Measurements from ENCODE around the gene KMT2C. TPM values are rescaled to one million over a fixed set of nuclear protein-coding genes. Genes with fewer than 3 reads are reported as not detected.
"Not testable (repeated sequence)": the region's sequence is repeated elsewhere in the genome, so short reads cannot be mapped to it uniquely, and the experiment has no call there.

The KMT2C gene
- total RNA-seq, 1 experiment from 2014 or later, result 45.4 TPM

DNA sequence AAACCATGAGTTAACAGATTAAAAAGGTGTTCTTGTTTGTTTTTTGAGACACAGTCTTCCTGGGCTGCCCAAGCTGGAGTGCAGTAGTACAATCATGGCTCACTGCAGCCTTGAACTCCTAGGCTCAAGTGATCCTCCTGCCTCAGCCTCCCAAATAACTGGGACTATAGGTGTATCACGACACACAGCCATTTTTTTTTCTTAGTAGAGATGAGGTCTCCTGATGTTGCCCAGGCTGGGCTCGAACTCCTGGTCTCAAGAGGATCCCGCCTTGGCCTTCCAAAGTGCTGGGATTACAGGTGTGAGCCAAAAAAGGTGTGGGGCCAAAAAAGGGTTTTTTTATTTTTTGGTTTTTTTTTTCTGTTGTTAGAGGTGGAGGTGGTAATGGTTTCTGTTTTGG, 29.3 kb downstream of the KMT2C start:
- no peak for DNase-seq (ENCODE audit: low spot score)
- H3K4me1 Mint-ChIP-seq, result peaks cover 7% of the 10 kb centered on the region; the same call in 1 of the 2 replicates
- no peak for ATAC-seq
- peaks cover 3% of the 10 kb centered on the region; the same call in 1 of the 2 replicates for H3K36me3 Mint-ChIP-seq
- no peak overlapping the region for H3K4me3 Mint-ChIP-seq
- peaks cover 10% of the 10 kb centered on the region for H3K27me3 Mint-ChIP-seq (ENCODE audit: low read depth)
- H3K27ac Mint-ChIP-seq, result no peak overlapping the region
- TF ChIP-seq, protein P1, sequence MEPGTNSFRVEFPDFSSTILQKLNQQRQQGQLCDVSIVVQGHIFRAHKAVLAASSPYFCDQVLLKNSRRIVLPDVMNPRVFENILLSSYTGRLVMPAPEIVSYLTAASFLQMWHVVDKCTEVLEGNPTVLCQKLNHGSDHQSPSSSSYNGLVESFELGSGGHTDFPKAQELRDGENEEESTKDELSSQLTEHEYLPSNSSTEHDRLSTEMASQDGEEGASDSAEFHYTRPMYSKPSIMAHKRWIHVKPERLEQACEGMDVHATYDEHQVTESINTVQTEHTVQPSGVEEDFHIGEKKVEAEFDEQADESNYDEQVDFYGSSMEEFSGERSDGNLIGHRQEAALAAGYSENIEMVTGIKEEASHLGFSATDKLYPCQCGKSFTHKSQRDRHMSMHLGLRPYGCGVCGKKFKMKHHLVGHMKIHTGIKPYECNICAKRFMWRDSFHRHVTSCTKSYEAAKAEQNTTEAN (CRISPR knock-in tag; IDR thresholded peaks at IDR 0.05), result no peak
- TF ChIP-seq, protein P2, sequence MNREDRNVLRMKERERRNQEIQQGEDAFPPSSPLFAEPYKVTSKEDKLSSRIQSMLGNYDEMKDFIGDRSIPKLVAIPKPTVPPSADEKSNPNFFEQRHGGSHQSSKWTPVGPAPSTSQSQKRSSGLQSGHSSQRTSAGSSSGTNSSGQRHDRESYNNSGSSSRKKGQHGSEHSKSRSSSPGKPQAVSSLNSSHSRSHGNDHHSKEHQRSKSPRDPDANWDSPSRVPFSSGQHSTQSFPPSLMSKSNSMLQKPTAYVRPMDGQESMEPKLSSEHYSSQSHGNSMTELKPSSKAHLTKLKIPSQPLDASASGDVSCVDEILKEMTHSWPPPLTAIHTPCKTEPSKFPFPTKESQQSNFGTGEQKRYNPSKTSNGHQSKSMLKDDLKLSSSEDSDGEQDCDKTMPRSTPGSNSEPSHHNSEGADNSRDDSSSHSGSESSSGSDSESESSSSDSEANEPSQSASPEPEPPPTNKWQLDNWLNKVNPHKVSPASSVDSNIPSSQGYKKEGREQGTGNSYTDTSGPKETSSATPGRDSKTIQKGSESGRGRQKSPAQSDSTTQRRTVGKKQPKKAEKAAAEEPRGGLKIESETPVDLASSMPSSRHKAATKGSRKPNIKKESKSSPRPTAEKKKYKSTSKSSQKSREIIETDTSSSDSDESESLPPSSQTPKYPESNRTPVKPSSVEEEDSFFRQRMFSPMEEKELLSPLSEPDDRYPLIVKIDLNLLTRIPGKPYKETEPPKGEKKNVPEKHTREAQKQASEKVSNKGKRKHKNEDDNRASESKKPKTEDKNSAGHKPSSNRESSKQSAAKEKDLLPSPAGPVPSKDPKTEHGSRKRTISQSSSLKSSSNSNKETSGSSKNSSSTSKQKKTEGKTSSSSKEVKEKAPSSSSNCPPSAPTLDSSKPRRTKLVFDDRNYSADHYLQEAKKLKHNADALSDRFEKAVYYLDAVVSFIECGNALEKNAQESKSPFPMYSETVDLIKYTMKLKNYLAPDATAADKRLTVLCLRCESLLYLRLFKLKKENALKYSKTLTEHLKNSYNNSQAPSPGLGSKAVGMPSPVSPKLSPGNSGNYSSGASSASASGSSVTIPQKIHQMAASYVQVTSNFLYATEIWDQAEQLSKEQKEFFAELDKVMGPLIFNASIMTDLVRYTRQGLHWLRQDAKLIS (CRISPR knock-in tag; IDR thresholded peaks at IDR 0.05; ENCODE audit: borderline replicate concordance), result no peak
- TF ChIP-seq, protein P3, sequence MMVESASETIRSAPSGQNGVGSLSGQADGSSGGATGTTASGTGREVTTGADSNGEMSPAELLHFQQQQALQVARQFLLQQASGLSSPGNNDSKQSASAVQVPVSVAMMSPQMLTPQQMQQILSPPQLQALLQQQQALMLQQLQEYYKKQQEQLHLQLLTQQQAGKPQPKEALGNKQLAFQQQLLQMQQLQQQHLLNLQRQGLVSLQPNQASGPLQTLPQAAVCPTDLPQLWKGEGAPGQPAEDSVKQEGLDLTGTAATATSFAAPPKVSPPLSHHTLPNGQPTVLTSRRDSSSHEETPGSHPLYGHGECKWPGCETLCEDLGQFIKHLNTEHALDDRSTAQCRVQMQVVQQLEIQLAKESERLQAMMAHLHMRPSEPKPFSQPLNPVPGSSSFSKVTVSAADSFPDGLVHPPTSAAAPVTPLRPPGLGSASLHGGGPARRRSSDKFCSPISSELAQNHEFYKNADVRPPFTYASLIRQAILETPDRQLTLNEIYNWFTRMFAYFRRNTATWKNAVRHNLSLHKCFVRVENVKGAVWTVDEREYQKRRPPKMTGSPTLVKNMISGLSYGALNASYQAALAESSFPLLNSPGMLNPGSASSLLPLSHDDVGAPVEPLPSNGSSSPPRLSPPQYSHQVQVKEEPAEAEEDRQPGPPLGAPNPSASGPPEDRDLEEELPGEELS (CRISPR knock-in tag; IDR thresholded peaks at IDR 0.05), result no peak
- TF ChIP-seq NR2C2 (CRISPR knock-in tag; IDR thresholded peaks at IDR 0.05) (no peak), SP1 (CRISPR knock-in tag; conservative IDR thresholded peaks at IDR 0.05) (no peak)
- peaks cover 25% of the 10 kb centered on the region for H3K9me3 Mint-ChIP-seq
- CTCF ChIA-PET, result interaction anchor here (0.7 kb wide), 1 partner anchor 552 kb away, joined by 3 read pairs; no protein-coding TSS in a partner anchor
- POLR2A ChIA-PET, result no interaction called here

DNA sequence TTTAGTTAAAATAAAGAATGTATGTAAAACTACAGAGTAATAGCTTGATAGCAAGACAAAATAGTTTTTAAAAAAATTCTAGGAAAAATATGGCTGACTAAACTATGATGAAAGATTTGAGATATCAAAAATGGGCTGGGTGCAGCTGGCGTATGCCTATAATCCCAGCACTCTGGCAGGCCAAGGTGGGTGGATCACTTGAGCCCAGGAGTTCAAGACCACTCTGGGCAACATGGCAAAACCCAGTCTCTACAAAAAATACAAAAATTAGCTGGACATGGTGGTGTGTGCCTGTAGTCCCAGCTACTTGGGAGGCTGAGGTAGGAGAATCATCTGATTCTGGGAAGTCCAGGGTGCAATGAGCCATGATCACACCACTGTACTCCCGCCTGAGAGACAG, 29.8 kb downstream of the KMT2C start:
- H3K27me3 Mint-ChIP-seq (ENCODE audit: low read depth); H3K4me1 Mint-ChIP-seq; H3K36me3 Mint-ChIP-seq; ATAC-seq; DNase-seq (ENCODE audit: low spot score); POLR2A ChIA-PET; H3K27ac Mint-ChIP-seq; H3K4me3 Mint-ChIP-seq: not testable (repeated sequence)
- H3K9me3 Mint-ChIP-seq, result peaks cover 21% of the 10 kb centered on the region
- CTCF ChIA-PET, result interaction anchor here (0.7 kb wide), 1 partner anchor 551 kb away, joined by 3 read pairs; no protein-coding TSS in a partner anchor

DNA sequence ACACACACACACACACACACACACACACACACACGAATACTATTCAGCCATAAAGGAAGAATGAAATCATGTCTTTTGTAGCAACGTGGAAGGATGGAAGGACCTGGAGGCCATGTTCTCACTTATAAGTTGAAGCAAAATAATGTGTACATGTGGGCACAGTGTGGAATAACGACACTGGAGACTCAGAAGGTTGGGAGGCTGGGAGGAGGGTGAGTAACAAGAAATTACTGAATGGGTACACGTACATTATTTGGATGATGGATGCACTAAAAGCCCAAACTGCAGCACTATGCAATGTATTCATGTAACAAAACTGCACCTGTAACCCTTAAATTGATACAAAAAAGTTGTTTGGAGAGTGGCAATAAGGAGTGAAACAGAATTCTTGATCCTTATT, 32.1 kb downstream of the KMT2C start:
- ATAC-seq (no peak), DNase-seq (ENCODE audit: low spot score) (no peak)
- ChIA-PET CTCF (no interaction called here), POLR2A (no interaction called here)
- Mint-ChIP-seq H3K27ac (no peak overlapping the region), H3K9me3 (peaks cover 21% of the 10 kb centered on the region), H3K4me1 (peaks cover 15% of the 10 kb centered on the region), H3K27me3 (ENCODE audit: low read depth) (peaks cover 10% of the 10 kb centered on the region), H3K4me3 (no peak overlapping the region), H3K36me3 (no peaks in the 10 kb centered on the region)
- no peak for TF ChIP-seq MXD4 (CRISPR knock-in tag; IDR thresholded peaks at IDR 0.05; ENCODE audit: borderline replicate concordance)
- TF ChIP-seq TCF7 (CRISPR knock-in tag; IDR thresholded peaks at IDR 0.05; ENCODE audit: low read depth), result no peak
- no peak for TF ChIP-seq NFE2L1 (CRISPR knock-in tag; IDR thresholded peaks at IDR 0.05)
- no peak for TF ChIP-seq NR2C2 (CRISPR knock-in tag; IDR thresholded peaks at IDR 0.05)
- no peak for TF ChIP-seq TEAD1 (CRISPR knock-in tag; IDR thresholded peaks at IDR 0.05)
- TF ChIP-seq NR3C1 (CRISPR knock-in tag; conservative IDR thresholded peaks at IDR 0.05; ENCODE audit: low read depth), result no peak
- TF ChIP-seq, protein P4, sequence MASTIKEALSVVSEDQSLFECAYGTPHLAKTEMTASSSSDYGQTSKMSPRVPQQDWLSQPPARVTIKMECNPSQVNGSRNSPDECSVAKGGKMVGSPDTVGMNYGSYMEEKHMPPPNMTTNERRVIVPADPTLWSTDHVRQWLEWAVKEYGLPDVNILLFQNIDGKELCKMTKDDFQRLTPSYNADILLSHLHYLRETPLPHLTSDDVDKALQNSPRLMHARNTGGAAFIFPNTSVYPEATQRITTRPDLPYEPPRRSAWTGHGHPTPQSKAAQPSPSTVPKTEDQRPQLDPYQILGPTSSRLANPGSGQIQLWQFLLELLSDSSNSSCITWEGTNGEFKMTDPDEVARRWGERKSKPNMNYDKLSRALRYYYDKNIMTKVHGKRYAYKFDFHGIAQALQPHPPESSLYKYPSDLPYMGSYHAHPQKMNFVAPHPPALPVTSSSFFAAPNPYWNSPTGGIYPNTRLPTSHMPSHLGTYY (CRISPR knock-in tag; IDR thresholded peaks at IDR 0.05), result no peak
- TF ChIP-seq ZNF232 (CRISPR knock-in tag; IDR thresholded peaks at IDR 0.05), result no peak
- TF ChIP-seq, protein P5, sequence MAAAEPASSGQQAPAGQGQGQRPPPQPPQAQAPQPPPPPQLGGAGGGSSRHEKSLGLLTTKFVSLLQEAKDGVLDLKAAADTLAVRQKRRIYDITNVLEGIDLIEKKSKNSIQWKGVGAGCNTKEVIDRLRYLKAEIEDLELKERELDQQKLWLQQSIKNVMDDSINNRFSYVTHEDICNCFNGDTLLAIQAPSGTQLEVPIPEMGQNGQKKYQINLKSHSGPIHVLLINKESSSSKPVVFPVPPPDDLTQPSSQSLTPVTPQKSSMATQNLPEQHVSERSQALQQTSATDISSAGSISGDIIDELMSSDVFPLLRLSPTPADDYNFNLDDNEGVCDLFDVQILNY (CRISPR knock-in tag; IDR thresholded peaks at IDR 0.05), result no peak
- TF ChIP-seq ZNF263 (CRISPR knock-in tag; IDR thresholded peaks at IDR 0.05; ENCODE audit: low read depth), result no peak
- TF ChIP-seq ETV6 (CRISPR knock-in tag; IDR thresholded peaks at IDR 0.05), result no peak
- no peak for TF ChIP-seq ELF4 (CRISPR knock-in tag; IDR thresholded peaks at IDR 0.05; ENCODE audit: low read depth)
- TF ChIP-seq, protein P6, sequence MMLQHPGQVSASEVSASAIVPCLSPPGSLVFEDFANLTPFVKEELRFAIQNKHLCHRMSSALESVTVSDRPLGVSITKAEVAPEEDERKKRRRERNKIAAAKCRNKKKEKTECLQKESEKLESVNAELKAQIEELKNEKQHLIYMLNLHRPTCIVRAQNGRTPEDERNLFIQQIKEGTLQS (CRISPR knock-in tag; conservative IDR thresholded peaks at IDR 0.05), result no peak
- TF ChIP-seq, protein P7, sequence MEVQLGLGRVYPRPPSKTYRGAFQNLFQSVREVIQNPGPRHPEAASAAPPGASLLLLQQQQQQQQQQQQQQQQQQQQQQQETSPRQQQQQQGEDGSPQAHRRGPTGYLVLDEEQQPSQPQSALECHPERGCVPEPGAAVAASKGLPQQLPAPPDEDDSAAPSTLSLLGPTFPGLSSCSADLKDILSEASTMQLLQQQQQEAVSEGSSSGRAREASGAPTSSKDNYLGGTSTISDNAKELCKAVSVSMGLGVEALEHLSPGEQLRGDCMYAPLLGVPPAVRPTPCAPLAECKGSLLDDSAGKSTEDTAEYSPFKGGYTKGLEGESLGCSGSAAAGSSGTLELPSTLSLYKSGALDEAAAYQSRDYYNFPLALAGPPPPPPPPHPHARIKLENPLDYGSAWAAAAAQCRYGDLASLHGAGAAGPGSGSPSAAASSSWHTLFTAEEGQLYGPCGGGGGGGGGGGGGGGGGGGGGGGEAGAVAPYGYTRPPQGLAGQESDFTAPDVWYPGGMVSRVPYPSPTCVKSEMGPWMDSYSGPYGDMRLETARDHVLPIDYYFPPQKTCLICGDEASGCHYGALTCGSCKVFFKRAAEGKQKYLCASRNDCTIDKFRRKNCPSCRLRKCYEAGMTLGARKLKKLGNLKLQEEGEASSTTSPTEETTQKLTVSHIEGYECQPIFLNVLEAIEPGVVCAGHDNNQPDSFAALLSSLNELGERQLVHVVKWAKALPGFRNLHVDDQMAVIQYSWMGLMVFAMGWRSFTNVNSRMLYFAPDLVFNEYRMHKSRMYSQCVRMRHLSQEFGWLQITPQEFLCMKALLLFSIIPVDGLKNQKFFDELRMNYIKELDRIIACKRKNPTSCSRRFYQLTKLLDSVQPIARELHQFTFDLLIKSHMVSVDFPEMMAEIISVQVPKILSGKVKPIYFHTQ (CRISPR knock-in tag; IDR thresholded peaks at IDR 0.05), result no peak
